Measurements from ENCODE around the gene LCN12.

The LCN12 gene

GRCh38 chr9:136958898-136959850, 7.1 kb downstream of the LCN12 start:
- DNase-seq: no peak

GRCh38 chr9:136960212-136960937, 8.3 kb downstream of the LCN12 start:
- DNase-seq: no peak

- DNase-seq: no peak
Observed at GRCh38 chr9:136960938-136961275, 8.8 kb downstream of the LCN12 start.

- no peak for DNase-seq
Observed at GRCh38 chr9:136961279-136962065, 9.4 kb downstream of the LCN12 start.

GRCh38 chr9:136962163-136962562, 10.1 kb downstream of the LCN12 start:
- DNase-seq: no peak

- no peak for DNase-seq
Observed at GRCh38 chr9:136962701-136963248, 10.7 kb downstream of the LCN12 start.

GRCh38 chr9:136963341-136963740, 11.3 kb downstream of the LCN12 start:
- no peak for DNase-seq

GRCh38 chr9:136963751-136964150, 11.7 kb downstream of the LCN12 start:
- no peak for DNase-seq

- no peak for DNase-seq
Observed at GRCh38 chr9:136964171-136964689, 12.2 kb downstream of the LCN12 start.

- no peak for DNase-seq
Observed at GRCh38 chr9:136964833-136965422, 12.9 kb downstream of the LCN12 start.

- DNase-seq: no peak
Observed at GRCh38 chr9:136965771-136966484, 13.9 kb downstream of the LCN12 start.

- DNase-seq: no peak
Observed at GRCh38 chr9:136968333-136969127, 16.5 kb downstream of the LCN12 start.

GRCh38 chr9:136969150-136969549, 17.1 kb downstream of the LCN12 start:
- DNase-seq: no peak

GRCh38 chr9:136969774-136970173, 17.7 kb downstream of the LCN12 start:
- DNase-seq: no peak

- no peak for DNase-seq
Observed at GRCh38 chr9:136970361-136970760, 18.3 kb downstream of the LCN12 start.

- no peak for DNase-seq
Observed at GRCh38 chr9:136971746-136972145, 19.7 kb downstream of the LCN12 start.

- no peak for DNase-seq
Observed at GRCh38 chr9:136972335-136972734, 20.3 kb downstream of the LCN12 start.

- no peak for DNase-seq
Observed at GRCh38 chr9:136972743-136973142, 20.7 kb downstream of the LCN12 start.

- DNase-seq: no peak
Observed at GRCh38 chr9:136973618-136974617, 21.8 kb downstream of the LCN12 start.
